RKO (cell line): ENCODE data around the gene EPB41L5.
"Not testable (repeated sequence)": the region's sequence is repeated elsewhere in the genome, so short reads cannot be mapped to it uniquely, and the experiment has no call there.

Experiments
- DNase-seq: peaks from one replicate; pipeline ENCODE4 v3.0.0-alpha.2; 2016; ENCODE audit warnings: low spot score

Gene EPB41L5

DNA sequence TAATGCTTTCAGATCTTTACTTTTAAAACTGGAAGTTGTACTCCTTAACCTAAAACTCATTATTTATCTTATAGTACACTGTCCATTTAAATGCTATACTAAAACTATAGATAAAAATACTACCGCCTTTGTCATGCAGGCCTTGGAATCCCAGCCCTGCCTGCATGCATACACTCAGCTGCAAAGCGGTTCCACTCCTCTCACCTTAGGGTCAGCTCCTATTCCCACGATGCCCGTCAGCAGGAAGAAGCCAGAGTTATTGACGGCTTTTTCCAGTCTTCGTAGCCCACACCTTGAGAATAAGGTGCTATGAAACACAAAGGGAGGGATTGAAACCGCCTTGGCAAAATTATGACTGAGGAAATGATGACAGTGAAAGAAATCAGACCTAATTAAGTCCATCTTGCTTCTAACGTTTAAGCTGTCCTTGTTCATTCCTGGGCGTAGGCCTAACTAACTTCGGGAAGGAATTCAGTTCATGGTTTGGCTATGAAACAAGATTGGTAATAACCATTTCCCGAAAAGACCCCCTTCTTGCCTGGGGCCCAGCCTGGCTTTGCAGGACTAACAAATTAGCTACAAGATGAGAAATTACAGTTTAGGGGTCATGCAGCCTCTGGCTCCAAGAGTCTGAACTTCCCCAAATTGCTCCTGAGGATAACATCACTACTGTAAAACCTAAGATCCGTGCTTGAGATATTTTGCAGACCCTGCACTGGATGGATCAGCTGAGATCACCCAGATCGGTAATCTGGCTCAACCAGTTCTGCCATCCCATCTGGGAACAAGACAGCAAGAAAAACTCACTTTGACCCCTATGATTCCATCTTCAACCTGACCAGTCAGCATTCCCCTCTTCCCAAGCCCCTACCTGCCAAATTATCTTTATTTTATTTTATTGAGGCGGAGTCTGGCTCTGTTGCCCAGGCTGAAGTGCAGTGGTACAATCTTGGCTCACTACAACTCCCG, 17.1 kb downstream of the EPB41L5 start:
- no peak for DNase-seq

- no peak for DNase-seq
Observed at GRCh38 chr2:120032297-120032696, 19.4 kb downstream of the EPB41L5 start.

DNA sequence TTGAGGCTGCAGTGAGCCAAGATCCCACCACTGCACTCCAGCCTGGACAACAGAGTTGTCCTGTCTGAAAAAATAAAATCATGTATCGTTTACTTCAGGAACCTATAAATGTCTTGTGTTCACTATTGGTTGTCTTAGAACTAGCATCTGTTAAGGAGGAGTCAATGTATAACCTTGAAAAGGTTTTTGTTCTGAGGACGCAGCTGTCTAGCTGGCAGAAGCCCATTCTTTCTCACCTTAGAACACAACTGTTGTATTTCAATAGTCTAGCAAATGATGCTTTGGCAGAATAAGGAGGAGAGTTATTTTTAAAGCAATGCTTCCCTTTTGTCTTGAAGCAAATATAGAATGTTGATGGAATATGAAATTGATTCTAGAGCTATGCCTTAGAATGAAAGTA, 21.1 kb downstream of the EPB41L5 start:
- no peak for DNase-seq

DNA sequence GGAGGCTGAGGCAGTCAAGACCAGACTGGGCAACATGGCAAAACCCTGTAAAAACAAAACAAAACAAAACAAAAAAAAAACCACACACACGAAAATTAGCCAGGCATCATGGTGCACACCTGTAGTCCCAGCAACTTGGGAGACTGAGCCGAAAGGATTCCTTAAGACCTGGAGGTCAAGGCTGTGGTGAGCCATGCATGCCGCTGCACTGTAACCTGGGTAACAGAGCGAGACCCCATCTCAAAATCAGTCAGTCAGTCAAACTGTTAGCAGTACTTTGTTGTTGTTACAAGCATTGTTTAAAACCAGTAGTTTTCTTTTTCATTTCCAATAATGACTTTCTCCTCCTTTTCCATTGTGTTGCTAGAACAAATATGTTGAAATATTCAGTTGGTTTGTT, 21.7 kb downstream of the EPB41L5 start:
- no peak for DNase-seq

DNA sequence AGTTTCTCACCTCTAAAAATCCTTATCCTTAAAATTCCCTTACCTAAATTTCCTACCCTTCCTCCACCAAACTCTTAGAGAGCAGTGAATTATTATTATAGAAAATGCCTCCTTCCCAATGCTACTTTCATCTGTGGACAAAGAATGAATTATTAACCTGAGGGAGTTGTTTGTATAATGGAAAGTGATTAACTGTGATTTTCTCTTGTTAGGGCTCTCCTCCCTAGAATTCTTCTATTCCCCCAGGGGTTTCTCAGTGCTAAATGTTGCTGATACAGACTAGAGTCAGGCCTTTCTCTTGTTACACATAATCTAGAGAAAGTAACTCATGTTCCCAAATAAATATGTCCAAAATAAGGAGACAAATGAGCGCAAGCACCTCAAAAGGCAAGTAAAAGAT, 23.3 kb downstream of the EPB41L5 start:
- no peak for DNase-seq

GRCh38 chr2:120037995-120038541, 25.2 kb downstream of the EPB41L5 start:
- peak; percentile 8 for DNase-seq

GRCh38 chr2:120042359-120042758, 29.5 kb downstream of the EPB41L5 start:
- no peak for DNase-seq

DNA sequence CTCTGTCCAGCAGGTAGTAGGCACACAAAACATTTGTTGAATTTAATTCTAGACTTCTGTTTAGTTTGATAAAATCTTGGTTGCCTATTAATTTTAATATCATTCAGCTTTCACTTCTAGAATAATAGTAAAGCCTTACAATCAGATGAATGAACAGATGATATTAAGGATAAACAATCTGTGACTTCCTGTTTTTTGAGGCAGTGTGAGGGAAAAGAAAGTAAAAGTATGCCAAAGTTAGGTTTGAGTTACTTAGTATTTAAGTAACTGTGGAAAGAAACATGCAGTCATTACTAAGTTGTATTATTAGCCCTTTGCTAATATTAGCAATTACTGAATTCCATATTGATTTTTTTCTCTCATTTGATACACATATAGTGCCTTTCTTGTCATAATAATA, 31.5 kb downstream of the EPB41L5 start:
- no peak for DNase-seq

DNA sequence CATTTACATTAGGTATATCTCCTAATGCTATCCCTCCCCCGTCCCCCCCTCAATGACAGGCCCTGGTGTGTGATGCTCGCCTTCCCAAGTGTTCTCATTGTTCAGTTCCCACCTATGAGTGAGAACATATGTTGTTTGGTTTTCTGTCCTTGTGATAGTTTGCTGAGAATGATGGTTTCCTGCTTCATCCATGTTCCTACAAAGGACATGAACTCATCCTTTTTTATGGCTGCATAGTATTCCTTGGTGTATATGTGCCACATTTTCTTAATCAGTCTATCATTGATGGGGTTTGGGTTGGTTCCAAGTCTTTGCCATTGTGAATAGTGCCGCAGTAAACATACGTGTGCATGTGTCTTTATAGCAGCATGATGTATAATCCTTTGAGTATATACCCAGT, 32.9 kb downstream of the EPB41L5 start:
- not testable (repeated sequence) for DNase-seq

- DNase-seq: not testable (repeated sequence)
Observed at GRCh38 chr2:120046252-120046651, 33.4 kb downstream of the EPB41L5 start.

DNA sequence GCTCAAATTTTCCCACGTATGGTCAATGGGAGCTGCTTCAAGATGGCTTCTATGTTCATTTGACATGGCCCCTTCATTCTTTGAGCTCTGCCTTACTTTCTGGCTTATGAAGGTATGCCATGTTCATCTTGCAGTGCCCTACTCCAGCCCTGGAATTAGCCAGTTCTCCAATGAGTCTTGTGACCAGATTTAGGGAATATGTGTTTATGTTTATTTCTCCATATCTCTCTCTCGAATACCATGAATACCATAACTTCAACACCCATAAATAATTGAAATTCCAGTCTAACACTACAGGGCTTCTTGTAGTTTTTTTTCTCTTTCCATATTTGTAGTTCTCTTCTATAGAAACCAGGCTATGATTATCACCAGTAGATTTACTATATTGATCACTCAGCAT, 39.7 kb downstream of the EPB41L5 start:
- DNase-seq: no peak

- DNase-seq: peak; percentile 24
Observed at GRCh38 chr2:120053891-120054290, 41.0 kb downstream of the EPB41L5 start.

GRCh38 chr2:120059483-120059882, 46.6 kb downstream of the EPB41L5 start:
- DNase-seq: no peak

DNA sequence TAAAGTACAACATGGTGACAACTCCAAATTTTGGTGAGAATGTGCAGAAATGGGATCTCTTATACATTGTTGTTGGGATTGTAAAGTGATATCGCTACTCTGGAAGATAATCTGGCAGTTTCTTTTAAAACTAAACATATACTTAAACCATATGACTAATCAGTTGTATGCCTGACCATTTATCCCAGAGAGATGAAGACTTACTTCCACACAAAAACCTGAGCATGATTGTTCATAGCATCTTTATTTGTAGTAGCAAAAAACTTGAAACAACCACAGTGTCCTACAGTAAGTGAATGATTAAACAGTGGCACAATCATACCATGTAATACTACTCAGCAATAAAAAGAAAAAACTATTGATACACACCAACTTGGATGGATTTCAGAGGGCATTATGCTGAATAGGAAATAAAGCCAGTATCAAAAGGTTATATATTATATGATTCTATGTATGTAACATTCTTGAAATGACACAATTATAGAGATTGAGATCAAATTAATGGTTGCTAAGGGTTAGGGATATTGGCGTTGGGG, 47.3 kb downstream of the EPB41L5 start:
- no peak for DNase-seq

GRCh38 chr2:120064664-120065063, 51.8 kb downstream of the EPB41L5 start:
- DNase-seq: no peak

- no peak for DNase-seq
Observed at GRCh38 chr2:120066800-120067547, 54.1 kb downstream of the EPB41L5 start.

DNA sequence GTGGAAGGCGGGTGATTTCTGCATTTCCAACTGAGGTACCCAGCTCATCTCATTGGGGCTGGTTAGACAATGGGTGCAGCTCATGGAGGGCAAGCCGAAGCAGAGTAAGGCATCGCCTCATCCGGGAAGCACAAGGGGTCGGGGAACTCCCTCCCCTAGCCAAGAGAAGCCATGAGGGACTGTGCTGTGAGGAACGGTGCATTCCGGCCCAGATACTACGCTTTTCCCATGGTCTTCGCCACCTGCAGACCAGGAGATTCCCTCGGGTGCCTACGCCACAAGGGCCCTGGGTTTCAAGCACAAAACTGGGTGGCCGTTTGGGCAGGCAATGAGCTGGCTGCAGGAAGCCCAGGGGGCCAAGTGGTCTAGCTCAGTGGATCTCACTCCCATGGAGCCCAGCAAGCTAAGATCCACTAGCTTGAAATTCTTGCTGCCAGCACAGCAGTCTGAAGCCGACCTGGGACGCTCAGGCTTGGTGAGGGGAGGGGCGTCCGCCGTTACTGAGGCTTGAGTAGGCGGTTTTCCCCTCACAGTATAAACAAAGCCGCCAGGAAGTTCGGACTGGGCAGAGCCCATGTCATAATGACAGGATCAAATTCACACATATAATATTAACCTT, 55.3 kb downstream of the EPB41L5 start:
- not testable (repeated sequence) for DNase-seq

DNA sequence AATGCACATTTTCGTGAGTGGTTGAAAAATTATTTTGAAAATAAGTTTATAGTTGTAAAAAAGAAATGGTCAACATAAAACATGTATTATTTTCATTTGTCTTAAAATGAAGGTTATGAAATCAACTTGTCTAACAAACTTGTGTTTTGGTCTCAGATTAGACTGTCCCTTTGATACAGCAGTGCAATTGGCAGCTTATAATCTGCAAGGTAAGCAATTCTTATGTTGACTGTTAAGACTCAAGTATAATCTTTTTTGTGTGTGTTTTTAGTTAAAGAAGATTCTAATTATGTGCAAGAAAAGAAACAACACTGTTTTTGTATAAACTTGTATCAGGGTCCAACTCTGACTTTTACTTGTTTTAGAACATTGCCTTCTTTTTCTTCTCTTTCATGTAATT, 62.7 kb downstream of the EPB41L5 start:
- DNase-seq: no peak

DNA sequence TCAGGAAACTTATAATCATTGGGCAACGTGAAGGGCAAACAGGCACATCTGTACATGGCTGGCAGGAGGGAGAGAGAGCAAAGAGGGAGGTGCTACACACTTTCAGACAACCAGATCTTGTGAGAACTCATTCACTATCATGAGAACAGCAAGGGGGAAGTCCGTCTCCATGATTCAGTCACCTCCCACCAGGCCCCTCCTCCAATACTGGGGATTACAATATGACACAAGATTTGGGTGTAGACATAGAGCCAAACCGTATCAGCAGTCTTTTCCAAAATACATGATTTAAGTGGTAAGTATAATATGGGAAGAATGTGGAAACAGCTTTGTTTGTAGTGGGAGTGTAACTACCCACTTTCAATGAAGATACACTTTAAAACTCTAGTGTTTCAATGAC, 65.0 kb downstream of the EPB41L5 start:
- DNase-seq: no peak

- no peak for DNase-seq
Observed at GRCh38 chr2:120079647-120080046, 66.8 kb downstream of the EPB41L5 start.

DNA sequence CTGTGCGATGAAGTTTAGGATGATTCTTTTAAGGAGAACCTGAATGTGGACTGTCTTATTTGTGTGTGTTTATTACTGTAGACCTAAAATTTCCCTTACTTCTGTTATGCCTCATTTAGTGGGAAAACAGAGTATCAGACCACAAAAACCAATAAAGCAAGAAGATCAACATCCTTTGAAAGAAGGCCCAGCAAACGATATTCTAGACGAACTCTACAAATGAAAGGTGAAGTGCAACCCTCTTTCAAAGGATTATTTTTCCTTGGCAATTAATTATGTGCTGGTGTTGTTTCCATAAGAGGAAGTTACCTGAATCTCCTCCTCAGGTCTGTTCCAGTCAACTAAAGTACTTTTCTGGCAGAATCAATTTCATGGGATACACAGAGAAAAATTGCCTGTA, 78.6 kb downstream of the EPB41L5 start:
- no peak for DNase-seq

DNA sequence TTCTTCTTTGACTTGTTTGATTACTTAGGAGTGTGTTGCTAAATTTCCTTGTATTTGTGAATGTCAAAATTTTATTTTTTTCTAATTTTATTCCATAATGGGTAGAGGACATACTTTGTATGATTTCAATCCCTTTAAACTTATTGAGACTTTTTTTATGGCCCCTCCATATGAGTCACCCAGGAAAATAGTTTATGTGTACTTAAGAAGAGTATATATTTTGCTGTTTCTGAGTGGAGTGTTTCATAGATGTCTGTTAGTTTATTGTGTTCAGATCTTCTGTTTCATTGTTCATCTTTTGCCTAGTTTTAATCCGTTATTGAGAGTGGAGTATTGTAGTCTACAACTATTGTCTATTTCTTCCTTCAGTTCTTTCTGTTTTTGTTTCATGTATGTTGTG, 81.9 kb downstream of the EPB41L5 start:
- DNase-seq: no peak
